NCI-H2196 (cell line): Measurements from ENCODE around the gene MTAP.
"Not testable (repeated sequence)": the region's sequence is repeated elsewhere in the genome, so short reads cannot be mapped to it uniquely, and the experiment has no call there.

Experiments used
- DNase-seq: peaks from one replicate; lab custom pipeline; 2025; ENCODE audit not compliant: unreplicated experiment; lab: John Stamatoyannopoulos, UW

MTAP gene

GRCh38 chr9:21906881-21907280, 104.4 kb downstream of the MTAP start:
- DNase-seq: no peak

GRCh38 chr9:21919377-21920362, 117.2 kb downstream of the MTAP start:
- DNase-seq: peak; percentile 10

- DNase-seq: no peak
These were observed 121.3 kb downstream of the MTAP start for GRCh38 chr9:21923694-21924093.

- no peak for DNase-seq
These were observed 125.3 kb downstream of the MTAP start for GRCh38 chr9:21927752-21928151.

GRCh38 chr9:21931428-21931827, 129.0 kb downstream of the MTAP start:
- no peak for DNase-seq

- DNase-seq: peak; percentile 2
These were observed 130.8 kb downstream of the MTAP start for GRCh38 chr9:21933281-21933680.

- DNase-seq: no peak
These were observed 131.4 kb downstream of the MTAP start for GRCh38 chr9:21933865-21934264.

- DNase-seq: no peak
These were observed 133.2 kb downstream of the MTAP start for GRCh38 chr9:21935631-21936030.

GRCh38 chr9:21936161-21936560, 133.7 kb downstream of the MTAP start:
- DNase-seq: no peak

GRCh38 chr9:21941337-21941995, 139.0 kb downstream of the MTAP start:
- no peak for DNase-seq

GRCh38 chr9:21943464-21943863, 141.0 kb downstream of the MTAP start:
- DNase-seq: no peak

- no peak for DNase-seq
These were observed 143.2 kb downstream of the MTAP start for GRCh38 chr9:21945606-21946005.

- no peak for DNase-seq
These were observed 156.4 kb downstream of the MTAP start for GRCh38 chr9:21958833-21959232.

- DNase-seq: not testable (repeated sequence)
These were observed 156.8 kb downstream of the MTAP start for GRCh38 chr9:21959268-21959667.

GRCh38 chr9:21961569-21961968, 159.1 kb downstream of the MTAP start:
- DNase-seq: no peak

- no peak for DNase-seq
These were observed 162.5 kb downstream of the MTAP start for GRCh38 chr9:21964925-21965385.

- DNase-seq: no peak
These were observed 163.0 kb downstream of the MTAP start for GRCh38 chr9:21965401-21965951.

- no peak for DNase-seq
These were observed 163.9 kb downstream of the MTAP start for GRCh38 chr9:21966140-21966851.

GRCh38 chr9:21967169-21967568, 164.7 kb downstream of the MTAP start:
- DNase-seq: no peak

- DNase-seq: no peak
These were observed 165.3 kb downstream of the MTAP start for GRCh38 chr9:21967702-21968101.
